ENCODE results near the gene ABCA4. TPM values are rescaled to one million over a fixed set of nuclear protein-coding genes. Genes with fewer than 3 reads are reported as not detected.
A peak's percentile ranks its signal among the peaks of the same experiment; 100 is the strongest.

ABCA4 gene
- polyA plus RNA-seq, 1 experiment, result 0.17 TPM

DNA sequence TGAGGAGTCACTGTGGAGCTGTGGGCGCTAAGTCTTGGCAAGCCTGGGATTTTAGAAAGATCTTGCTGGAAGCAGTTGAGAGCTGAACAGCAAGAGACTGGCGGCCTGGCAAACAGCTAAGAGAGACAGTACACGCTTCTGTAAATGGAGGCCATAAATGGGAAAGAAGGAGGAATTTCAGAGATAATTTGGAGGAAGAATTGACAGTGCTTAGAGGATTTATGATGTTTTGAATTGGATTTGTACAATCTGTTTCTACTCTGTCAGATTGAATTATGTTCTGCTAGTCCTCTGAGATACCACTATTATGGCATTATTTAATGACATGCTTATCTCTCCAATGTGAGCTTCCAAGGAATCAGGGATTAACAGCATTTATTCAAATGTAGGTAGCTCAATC, 50.1 kb downstream of the ABCA4 start:
- H3K9me3 ChIP-seq (ENCODE audit: control insufficient read depth, insufficient read depth, low read length), result no peaks in the 10 kb centered on the region
- DNase-seq (ENCODE audit: low read depth, low spot score), result no peak
- H3K4me3 ChIP-seq (ENCODE audit: low read depth, low read length), result no peak overlapping the region
- TF ChIP-seq, protein P1, sequence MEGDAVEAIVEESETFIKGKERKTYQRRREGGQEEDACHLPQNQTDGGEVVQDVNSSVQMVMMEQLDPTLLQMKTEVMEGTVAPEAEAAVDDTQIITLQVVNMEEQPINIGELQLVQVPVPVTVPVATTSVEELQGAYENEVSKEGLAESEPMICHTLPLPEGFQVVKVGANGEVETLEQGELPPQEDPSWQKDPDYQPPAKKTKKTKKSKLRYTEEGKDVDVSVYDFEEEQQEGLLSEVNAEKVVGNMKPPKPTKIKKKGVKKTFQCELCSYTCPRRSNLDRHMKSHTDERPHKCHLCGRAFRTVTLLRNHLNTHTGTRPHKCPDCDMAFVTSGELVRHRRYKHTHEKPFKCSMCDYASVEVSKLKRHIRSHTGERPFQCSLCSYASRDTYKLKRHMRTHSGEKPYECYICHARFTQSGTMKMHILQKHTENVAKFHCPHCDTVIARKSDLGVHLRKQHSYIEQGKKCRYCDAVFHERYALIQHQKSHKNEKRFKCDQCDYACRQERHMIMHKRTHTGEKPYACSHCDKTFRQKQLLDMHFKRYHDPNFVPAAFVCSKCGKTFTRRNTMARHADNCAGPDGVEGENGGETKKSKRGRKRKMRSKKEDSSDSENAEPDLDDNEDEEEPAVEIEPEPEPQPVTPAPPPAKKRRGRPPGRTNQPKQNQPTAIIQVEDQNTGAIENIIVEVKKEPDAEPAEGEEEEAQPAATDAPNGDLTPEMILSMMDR (IDR thresholded peaks at IDR 0.05; ENCODE audit: low read depth, low read length), result no peak
- H3K27ac ChIP-seq (ENCODE audit: low read depth, low read length), result no peak overlapping the region
- CTCF ChIA-PET, result interaction anchor here (1.3 to 5.6 kb wide), 4 partner anchors 9 to 265 kb away, joined by 4 to 28 read pairs (median 6); no protein-coding TSS in a partner anchor
- H3K27me3 ChIP-seq (ENCODE audit: control insufficient read depth, insufficient read depth, low read length), result no peaks in the 10 kb centered on the region
- POLR2A ChIA-PET, result no interaction called here

DNA sequence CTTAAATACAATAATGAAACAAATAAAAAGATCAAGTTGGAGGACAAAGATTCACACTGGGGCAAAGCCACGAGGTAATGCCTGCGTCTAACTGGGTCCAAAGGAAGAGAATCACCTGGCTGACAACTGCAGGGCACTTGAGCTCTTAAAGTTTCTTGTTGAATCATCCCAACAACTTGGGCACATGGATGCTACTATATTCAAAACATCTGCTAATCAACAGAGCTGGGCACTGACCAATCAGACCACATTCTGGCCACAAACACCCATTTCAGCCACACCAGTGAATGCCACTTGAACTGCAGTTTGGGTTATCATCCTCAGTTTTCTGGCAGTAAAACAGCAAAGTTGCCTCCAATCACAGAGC, 51.0 kb downstream of the ABCA4 start:
- DNase-seq (ENCODE audit: low read depth, low spot score), result no peak
- H3K9me3 ChIP-seq (ENCODE audit: control insufficient read depth, insufficient read depth, low read length), result no peaks in the 10 kb centered on the region
- H3K27me3 ChIP-seq (ENCODE audit: control insufficient read depth, insufficient read depth, low read length), result no peaks in the 10 kb centered on the region
- no peak overlapping the region for H3K27ac ChIP-seq (ENCODE audit: low read depth, low read length)
- H3K4me3 ChIP-seq (ENCODE audit: low read depth, low read length), result no peak overlapping the region
- TF ChIP-seq, protein P1 (IDR thresholded peaks at IDR 0.05; ENCODE audit: low read depth, low read length), result no peak
- CTCF ChIA-PET, result interaction anchor here (1.8 to 5.6 kb wide), 2 partner anchors 8 to 266 kb away, joined by 6 to 28 read pairs; no protein-coding TSS in a partner anchor
- POLR2A ChIA-PET, result interaction anchor here (0.6 to 2.2 kb wide), 2 partner anchors 25 to 123 kb away, joined by 3 to 15 read pairs; no protein-coding TSS in a partner anchor

- no peaks in the 10 kb centered on the region for H3K27me3 ChIP-seq (ENCODE audit: control insufficient read depth, insufficient read depth, low read length)
- peak; percentile 62 for DNase-seq (ENCODE audit: low read depth, low spot score)
- H3K4me3 ChIP-seq (ENCODE audit: low read depth, low read length), result no peak overlapping the region
- peak overlapping the region; percentile 63 for H3K27ac ChIP-seq (ENCODE audit: low read depth, low read length)
- ChIA-PET POLR2A (interaction anchor here (2.2 kb wide), 1 partner anchor 26 kb away, joined by 15 read pairs; no protein-coding TSS in a partner anchor), CTCF (interaction anchor here (0.5 to 5.6 kb wide), 7 partner anchors 7 to 267 kb away, joined by 3 to 28 read pairs (median 4); no protein-coding TSS in a partner anchor)
- H3K9me3 ChIP-seq (ENCODE audit: control insufficient read depth, insufficient read depth, low read length), result no peaks in the 10 kb centered on the region
- TF ChIP-seq, protein P1 (IDR thresholded peaks at IDR 0.05; ENCODE audit: low read depth, low read length), result no peak
These were observed 51.7 kb downstream of the ABCA4 start for GRCh38 chr1:94068999-94069918.

GRCh38 chr1:94068096-94068998, 52.6 kb downstream of the ABCA4 start:
- Histone ChIP-seq H3K27me3 (ENCODE audit: control insufficient read depth, insufficient read depth, low read length) (no peaks in the 10 kb centered on the region), H3K27ac (ENCODE audit: low read depth, low read length) (peak overlapping the region; percentile 63), H3K4me3 (ENCODE audit: low read depth, low read length) (no peak overlapping the region), H3K9me3 (ENCODE audit: control insufficient read depth, insufficient read depth, low read length) (no peaks in the 10 kb centered on the region)
- DNase-seq (ENCODE audit: low read depth, low spot score), result no peak
- ChIA-PET CTCF (interaction anchor here (0.5 to 1.6 kb wide), 5 partner anchors 23 to 268 kb away, joined by 3 to 5 read pairs (median 4); no protein-coding TSS in a partner anchor), POLR2A (interaction anchor here (2.2 kb wide), 1 partner anchor 27 kb away, joined by 15 read pairs; no protein-coding TSS in a partner anchor)
- TF ChIP-seq, protein P1 (IDR thresholded peaks at IDR 0.05; ENCODE audit: low read depth, low read length), result no peak
